HG03060 (cell line): ENCODE data around the gene ACO1.
A peak's percentile ranks its signal among the peaks of the same experiment; 100 is the strongest.
"Not testable (repeated sequence)": the region's sequence is repeated elsewhere in the genome, so short reads cannot be mapped to it uniquely, and the experiment has no call there.

Experiments used
- ATAC-seq: cut with Tn5 transposase; IDR thresholded peaks from one replicate; pipeline ENCODE4 v1.9.1; 2021; ENCODE audit warnings: low read depth, moderate number of reproducible peaks; ENCODE audit not compliant: unreplicated experiment

Gene ACO1

DNA sequence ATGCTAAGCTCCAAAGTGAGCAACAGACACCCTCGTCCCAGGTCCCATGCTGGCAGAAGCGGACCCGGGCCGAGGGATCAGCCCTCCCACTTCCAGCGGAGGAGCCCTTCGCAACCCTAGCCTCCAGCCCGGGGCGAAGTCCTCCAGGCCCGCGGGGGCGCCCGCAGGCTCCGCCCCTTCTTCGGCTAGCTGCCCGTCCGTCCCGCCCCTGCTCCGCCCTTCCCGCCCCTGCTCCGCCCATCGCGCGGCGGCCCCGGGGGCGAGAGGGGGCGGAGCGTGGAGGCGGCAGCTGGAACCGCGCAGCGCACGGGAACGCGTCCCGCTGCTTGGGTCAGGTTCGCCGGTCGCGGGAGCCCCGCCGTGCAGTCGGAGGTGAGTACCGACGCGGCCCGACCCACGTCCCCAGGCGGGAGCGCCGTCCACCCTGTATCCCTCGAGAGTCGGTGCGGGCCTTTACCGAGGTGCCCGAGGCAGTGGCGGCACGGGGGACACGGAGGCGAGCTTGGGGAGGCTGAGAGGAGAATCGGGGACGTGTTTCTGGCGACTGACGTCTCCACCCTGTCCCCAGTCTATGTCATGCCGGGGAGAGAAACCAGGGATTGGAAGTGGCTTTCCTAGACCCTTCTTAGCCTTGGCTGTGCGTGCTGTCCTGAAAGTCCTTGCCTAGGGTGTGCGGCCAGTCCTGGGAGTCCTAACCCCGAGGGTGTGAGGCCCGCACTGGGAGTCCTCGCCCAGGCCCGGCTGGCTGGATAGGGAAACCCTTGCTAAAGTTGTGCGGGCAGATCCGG is at the start of gene ACO1:
Gene ACO1 (plus strand): TSS at position 280 of the 788 bp plus-strand sequence. CDS start 20,864 bp downstream, outside the sequence.
- ATAC-seq: peak; percentile 87

DNA sequence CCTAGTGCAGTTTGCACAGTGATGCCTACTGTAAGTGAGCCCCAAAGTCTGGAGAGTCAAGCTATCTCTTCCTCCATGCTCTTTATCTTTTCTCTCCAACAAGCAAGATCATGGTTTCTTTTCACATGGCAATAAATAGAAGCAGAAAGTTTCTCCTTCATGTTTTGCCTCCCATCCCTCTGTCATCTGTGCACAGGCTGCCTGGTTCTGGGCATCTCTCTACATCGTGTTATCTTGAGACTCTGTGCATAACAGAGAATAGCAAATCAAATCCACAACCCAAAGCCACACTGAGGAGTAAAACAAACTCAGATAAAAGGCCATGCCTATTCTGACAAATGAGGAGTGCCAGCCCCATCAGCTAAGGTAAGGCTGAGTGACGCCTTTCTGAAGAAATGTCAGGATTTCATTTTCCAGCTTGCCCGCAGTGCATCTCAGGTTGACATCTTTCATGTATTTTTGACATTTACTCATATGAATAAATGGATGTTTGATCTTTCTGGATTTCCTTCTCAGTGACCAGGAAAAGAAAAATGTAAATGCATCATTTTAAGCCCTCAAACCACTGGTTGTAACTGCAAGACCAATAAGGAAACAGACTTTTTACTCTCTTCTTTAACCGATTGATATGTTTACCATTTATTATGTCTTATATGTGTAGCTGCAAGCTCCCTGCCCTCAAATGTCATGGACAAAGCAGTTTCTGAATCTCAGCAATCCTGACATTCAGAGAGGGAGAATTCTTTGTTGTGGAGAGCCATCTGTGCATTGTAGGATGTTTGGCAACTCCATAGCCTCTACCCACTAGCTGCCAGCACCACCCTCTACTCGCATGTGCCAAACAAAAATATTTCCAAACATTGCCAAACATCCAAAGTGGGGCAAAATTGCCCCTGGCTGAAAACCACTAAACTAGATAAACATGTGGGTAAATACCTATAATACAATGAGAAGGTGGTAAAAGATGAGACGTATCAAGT is 49.2 kb upstream of the ACO1 start:
- ATAC-seq: no peak

DNA sequence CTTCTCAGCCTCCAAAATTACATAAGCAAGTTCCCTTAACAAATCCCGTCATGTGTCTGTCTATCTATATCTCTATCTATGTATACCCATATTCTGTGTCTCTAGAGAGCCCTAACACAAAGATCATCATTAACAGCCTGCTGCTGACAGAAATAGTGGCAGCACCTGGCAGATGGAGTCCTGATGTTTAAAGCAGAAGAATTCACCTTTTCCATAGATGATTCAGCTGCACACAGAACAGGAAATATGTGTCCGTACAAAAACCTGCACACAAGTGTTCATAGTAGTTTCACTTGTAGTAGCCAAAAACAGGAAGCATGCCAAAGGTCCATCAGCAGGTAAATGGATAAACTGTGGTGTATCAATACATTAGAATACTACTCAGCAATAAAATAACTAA is 45.0 kb upstream of the ACO1 start:
- peak; percentile 54 for ATAC-seq

DNA sequence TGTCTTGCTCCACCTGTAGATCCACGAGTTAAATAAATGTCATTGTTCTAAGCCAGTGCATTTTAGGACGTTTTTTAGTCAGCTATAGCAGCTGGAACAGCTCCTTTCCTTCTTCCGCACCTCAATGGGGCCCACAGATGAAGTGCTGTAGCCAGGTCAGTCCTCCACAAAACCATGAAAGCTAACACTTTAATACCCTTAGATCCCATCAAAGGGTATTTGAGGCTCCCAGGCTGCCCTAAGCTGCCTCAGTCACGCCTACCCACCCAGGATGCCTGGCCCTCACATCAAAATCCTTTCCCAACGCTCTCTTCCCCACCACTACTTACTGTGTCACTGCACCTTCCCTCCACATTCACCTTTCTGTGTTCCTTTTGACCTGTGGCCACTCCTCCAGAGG is 44.1 kb upstream of the ACO1 start:
- no peak for ATAC-seq

DNA sequence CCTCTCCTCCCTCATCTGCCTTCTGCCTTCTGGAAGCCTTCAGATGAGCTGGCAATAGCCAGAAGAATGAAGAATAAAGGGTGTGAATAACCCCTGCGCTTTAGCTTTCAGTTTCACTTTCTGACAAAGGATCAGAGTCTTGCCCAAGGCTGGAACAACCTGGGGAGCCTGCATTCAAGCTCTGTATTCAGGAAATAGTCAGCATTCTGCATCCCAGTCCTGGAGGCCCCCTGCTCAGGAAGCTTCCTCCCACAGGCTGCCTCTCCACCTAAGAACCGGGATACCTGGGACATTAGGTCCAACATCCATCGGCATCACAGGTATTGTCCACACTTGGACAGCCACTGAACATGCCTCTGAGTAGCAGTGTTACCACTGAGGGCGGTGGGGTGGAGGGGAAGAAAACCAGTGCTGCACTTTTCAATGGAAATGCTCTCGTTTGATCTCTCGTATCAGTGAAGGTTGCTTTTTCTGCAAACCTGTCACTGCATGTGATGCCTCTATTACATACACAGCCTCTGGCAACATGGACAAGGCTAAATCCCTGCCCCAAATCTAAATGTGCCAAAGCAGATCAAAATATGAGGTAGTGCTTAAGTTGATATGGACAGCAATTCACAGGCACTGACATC is 39.8 kb upstream of the ACO1 start:
- ATAC-seq: no peak

DNA sequence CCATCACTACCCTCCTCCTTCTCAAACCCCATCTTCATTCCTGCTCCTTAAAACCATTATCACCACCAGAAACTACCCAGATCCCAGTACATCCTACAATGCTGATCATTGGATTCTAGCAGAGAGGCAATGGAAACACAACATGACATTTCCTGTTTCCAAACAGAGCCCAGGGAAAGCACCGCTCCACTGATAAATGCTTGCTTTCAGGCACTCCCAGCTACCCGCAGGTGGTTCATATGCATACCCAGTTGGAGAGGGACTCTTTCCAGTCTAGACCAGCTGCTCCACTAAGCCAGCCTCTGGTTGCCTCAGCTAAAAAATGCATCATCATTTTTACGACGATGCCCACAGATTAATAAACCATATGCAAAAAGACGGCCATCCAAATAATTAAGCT is 39.2 kb upstream of the ACO1 start:
- ATAC-seq: no peak

DNA sequence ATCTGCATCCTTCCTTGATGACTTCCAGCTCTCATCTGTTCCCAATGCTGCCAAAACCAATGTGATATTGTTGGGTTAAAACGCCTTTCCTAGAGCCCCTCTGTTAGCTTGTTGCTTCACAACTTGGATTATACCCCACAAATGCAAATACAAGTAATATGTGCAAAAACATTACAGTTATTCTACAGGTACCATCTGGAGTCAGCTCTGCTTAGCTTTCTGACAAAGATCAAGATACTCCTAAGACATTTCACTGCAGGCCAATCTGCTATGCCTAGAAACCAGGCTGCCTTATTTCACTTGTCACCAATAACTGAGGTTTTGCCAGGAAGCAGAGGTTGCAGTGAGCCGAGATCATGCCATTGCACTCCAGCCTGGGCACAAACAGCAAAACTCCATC is 36.9 kb upstream of the ACO1 start:
- ATAC-seq: no peak

DNA sequence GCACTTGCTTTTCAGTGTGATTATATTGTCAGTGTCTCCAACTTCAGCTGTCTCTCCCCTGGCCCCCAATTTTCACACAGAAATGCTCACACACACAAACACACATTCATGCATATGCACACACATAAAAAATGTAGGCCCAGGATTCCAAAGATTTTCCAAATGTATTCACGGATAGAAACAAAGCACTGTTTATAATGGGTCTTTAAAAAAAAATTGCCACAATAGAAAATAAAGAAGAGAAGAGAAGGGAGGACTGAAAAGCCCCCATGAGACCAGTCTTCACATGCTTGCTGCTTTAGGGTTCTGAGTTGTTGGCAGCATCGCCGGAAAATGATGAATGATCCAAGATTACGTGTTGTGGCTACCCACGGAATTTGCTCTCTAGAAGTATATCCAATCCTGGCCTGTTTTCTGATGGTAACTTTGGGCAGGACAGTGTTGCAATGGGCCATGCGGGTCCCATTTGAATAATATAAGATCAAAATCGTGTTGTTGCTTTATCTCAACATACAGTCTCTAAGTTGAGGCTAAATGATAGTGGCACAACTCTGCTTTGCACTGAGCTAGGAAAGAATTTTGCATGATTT is 36.2 kb upstream of the ACO1 start:
- ATAC-seq: no peak

DNA sequence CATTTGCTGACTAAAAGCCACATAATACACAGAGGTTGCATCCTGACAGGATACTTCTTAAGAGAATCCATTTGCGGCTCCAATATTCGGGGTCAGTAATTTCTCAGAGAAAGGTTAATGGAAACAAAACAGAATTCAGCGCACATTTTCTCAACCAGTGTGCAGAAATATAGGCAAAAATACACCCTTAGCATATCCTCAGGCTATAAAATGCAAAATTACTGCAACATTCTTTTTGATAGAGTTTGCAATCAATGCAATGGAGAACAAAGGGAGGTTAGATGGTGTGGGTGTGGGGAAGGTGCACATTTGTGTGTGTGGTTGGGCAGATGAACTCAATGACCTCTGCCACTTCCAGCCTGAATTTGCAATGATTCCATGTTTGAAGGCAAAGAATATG is 35.4 kb upstream of the ACO1 start:
- no peak for ATAC-seq

DNA sequence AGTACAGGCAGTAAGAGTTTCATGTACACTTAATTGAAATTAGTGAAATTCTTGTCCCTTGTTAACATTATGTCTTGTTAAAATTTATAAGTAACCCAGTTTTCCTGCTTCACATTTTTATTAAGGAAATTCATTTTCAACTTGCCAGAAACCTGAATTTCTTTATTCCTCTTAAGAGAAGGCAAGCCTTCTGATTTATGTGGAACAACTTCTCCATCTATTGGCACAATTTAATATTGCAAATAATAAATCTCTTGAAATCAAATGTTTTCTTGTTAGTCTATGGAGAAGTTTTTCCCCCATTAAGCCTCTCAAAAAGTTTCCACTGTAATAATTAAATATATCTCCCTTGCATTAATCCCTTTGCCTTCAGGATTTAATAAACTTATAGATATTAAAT is 33.8 kb upstream of the ACO1 start:
- no peak for ATAC-seq

DNA sequence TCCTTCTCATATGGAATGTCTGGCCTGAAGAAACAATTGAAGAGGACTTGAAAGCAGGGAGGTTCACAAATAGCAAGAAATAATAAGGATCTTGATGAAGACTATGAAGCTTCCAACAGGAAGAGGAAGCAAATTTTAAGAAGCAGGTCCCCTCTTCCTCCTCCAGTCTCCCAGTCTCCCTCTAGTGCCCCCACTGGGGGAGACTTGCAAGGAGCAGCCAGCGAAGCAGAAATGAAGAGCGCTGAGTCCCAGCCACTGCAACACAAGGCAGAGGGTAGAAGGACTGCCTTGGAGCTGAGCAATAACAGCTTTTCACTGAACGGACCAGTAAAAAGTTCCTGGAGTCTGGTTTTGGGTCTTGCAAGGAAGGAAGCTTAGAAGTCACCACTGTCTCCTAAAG is 32.6 kb upstream of the ACO1 start:
- ATAC-seq: no peak

DNA sequence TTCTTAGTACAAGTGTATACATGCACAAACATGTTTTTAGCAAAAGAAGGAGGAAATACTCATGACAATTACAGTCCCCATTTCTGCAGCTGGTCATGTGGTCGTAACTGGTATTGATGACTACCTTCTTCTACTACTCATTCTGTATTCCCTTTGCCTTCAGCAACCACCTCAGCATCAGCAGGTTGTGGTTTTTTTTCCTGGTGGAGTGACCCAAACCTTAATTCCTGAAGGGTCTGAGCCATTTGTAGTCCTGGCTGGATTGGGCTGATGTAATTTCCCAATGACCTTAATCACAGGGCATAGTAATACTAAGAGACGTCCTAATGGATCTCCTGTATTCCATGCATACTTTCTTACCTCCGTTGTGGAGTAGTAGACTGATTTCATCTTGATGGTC is 31.0 kb upstream of the ACO1 start:
- ATAC-seq: not testable (repeated sequence)

DNA sequence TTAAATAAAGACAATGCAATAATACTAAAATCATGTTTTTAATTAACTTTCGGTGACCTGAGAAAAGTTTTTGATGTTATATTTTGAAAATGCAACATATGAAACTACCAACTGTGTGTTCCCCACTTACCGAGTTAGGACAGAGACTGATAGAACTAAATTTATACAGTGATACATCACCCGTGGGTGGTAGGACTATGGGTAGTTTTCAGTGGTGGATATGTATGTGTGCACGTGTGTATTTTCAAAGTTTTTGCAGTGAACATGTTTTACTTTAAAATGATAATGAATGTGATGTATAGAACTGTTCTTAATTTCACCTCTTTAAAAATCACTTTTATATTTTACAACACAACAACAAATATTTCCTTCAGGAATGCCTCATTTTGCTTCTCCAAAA is 25.0 kb upstream of the ACO1 start:
- ATAC-seq: no peak

DNA sequence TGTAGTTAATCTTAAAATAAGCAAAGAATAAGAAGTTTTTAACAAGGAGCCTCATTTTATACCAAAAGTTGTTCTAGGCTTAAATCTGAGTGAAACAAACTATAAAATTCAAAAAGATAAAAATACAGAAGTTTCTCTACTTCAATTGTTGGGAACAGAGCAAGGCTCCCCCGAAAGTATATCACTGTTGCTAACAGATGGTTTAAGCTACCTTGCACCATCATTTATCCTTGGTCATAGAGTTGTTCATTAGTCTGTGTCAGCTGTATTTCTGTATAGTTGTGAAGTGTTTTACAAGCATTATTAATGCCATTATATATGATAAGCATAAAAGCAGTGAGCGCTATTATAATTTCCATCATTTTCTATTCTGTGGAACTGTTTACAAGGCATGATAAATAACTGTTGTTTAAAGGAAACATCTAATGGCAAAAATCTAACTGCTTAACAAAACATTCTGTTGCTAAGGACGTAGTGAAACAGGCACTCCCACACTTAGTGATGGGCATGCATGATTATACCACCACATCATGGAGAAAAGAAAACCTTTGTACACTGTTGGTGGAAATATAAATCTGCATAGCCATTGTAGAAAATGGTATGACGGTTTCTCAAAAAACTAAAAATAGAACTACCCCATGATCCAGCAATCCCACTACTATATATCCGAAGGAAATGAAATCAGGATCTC is 23.3 kb upstream of the ACO1 start:
- ATAC-seq: no peak

DNA sequence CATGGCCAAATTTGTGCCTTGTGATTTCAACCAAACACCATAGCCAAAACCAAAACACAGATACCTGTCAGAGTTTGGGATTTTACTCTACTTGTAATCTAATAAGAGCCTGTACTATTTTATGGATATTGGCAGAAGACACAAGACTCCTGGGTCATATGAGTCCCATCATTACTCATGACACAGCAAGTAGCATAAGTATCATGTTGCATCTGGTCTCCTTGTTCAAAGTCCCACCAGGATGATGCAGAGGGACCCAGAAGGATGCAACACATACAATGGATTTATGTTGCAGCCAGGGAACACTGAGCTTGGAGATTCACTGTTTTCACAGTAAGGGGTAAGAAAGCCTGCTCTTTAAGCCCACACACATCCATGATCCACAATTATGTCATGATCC is 13.2 kb upstream of the ACO1 start:
- no peak for ATAC-seq

DNA sequence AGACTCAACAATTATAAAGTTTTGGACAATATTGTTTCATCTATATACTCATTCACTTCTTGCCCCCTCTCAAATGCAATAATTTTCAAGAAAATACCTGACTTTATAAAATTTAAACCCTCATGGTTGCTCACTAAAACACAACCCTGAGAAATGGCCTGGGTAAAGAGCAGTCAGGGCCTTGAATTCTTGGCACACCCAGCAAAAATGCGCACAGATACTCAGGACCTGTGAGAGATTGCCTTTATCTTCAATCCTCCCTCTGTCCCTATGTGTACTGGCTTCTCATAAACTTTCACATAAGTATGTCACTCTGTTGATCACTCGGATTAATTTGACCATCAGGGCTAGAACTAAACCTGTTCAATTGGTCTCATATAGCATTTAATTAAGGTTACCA is 12.8 kb upstream of the ACO1 start:
- ATAC-seq: no peak

DNA sequence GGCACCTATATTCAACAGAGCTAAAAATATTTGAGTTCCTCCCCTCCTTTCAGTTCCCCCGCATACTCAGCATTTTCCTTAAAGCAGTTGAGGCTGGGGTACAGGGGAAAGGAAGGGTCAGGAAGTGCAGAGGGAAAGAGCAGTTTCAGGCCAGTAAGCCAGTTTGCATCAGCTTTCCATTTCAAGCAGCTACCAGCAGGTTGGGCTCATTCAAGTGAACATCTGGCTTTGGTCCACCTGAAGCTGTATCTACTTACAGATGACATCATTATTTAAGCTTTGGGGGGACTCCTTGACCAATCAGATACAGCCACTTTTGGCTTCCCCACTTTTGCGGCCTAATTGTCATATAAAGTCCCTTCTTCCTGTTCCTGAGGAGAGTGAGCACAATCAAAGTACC is 8.2 kb upstream of the ACO1 start:
- ATAC-seq: no peak

DNA sequence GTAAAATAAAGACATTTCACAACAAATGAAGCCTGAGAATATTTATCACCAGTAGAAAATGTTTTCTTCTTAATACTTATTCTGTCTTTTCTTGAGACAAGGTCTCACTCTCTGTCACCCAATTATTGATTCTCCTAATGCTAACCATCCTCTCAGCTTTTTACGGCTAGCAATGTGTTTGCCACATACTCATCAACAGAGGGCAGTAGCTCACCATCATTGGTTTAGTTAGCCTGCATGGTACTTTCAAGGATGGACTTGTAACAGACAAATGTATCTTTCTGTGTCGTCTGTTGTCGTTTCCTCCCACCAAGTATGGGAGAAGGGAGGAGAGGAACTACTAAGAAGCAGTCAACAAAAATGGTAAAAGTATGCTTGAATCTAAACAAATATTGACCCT is 5.9 kb upstream of the ACO1 start:
- ATAC-seq: peak; percentile 84

DNA sequence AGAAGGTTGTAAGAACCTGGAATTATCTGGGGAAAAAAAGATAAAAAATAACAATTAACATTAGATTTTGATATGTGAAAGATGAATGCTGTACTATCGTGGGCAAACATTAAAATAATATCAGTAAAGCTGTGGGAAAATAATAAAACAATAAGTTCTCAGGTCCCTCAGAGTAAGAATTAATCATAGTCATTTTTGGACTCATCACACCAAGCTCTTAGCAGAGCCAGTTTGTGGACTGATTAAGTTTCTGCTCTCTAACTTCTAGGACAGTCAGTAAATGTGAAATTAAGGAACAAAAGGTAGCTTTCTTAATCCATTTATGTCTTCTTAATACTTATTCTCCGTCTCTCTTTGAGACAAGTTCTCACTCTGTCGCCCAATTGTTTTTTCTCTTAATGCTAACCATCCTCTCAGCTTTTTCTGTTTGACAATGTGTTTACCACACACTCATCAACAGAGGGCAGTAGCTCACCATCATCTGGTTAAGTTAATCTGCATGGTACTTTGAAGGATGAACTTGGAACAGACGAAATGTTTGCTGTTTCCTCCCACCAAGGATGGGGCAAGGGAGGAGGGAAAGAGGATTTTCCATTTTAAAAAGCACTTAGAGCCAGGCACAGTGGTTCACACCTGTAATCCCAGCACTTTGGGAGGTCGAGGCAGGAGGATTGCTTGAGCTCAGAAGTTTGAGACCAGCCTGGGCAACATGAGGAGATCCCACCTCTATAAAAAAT is 5.3 kb upstream of the ACO1 start:
- ATAC-seq: peak; percentile 69

DNA sequence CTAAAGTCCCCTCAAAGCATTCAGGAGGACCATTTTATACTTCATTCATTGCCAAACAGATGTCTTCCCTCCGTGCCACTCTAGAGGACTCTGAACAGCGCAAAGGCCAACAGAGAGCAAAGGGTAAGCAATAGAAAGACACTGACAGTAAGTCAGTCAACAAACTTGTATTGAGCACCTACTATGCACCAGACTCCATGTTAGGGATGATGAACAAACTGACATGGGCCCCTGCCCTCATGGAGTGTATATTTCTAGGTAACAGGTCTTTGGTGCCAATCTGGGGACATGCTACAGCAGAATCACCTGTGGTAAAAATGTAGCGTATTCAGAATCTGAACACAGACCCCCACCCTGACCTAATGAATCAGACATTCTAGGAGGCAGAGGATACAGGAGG is 3.5 kb upstream of the ACO1 start:
- ATAC-seq: no peak
